NCI-H2196 treated with DMSO at 0.1 percent for 48 hours (cell line): ENCODE measurements around the gene SLC6A6.

Experiments
- DNase-seq: peaks from one replicate; lab custom pipeline; 2025; ENCODE audit not compliant: unreplicated experiment; lab: John Stamatoyannopoulos, UW

Gene SLC6A6

DNA sequence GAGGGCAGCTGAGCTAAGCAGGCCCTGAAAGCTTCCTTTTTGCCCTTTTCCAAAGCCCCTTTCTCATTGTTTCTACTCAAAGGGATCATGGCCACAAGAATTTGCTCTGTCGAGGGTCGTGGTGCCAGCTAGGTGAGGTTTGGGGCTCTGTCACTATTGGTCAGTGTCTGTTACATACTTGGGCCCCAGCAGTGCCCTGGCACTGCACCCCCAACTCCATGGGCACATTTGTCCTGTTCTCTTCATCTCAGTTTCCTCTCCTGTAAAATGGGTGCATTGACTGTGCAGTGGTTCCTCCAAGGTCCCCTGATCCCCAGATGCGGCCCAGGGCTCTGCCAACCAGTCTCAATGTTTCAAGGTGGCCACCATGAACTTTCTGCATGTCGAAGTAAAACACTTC is 62.1 kb downstream of the SLC6A6 start:
- no peak for DNase-seq

DNA sequence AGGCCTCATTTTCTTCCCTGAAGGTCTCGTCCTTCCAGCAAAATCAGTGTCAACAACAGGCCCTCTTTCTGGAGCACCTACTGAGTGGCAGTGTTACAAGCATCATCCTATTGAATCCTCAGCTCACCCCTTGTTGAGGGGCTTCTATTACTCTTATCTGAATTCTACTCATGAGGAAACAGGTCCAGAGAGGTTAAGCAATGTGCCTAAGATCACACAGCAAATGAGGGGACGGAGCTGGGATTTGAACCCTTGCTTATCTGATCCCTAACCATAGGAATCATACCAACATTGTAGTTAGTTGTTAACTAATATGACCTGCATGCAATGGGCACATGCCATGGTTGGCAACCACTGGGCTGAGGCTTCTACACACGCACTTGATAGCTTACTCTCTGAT is 63.0 kb downstream of the SLC6A6 start:
- no peak for DNase-seq

- no peak for DNase-seq
These were observed 63.9 kb downstream of the SLC6A6 start for GRCh38 chr3:14466179-14466903.

DNA sequence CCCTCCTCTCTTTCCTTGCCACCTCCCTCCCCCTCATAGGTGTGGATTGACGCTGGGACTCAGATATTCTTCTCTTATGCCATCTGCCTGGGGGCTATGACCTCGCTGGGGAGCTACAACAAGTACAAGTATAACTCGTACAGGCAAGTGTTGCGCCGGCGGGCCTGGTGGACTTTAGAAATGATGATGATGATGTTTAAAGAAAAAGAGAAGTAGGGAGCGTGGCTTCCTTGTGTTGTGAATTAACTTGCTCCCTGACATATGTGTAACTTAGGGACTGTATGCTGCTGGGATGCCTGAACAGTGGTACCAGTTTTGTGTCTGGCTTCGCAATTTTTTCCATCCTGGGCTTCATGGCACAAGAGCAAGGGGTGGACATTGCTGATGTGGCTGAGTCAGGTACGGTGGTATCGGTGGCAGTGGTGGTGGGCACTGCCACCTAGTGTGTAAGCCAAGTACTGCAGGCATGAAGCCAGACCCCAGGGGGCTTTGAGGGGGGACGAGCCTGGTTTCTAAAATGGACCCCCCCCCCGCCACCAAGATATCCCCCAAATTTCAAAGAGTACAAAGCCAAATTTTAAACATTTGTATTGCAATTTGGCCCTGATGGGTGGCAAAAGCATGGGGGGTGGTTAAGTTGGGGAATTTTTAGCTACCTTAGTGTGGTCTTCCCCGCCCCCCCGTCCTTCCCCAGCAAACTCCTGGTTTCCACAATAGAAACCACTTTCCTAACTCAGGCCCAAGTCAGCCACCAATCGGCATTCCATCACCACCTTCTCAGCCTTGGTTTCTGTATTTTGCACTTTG is 65.6 kb downstream of the SLC6A6 start:
- no peak for DNase-seq

DNA sequence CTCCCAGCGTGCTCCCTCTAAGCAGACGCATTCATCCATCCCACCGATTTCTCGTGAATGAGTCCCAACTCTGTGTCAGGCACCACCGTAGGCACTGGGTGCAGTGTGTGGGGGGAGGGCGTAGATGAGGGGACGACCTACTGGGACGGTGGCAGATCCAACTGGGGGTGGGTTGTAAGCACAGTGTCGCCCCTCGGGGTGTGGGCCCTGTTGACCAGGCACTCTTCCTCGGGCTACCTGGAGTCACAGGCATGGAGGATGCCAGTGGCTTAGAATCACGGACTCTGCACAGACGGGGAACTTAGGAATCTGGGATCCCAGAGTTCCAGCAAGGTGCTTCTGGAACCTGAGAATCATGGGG is 66.2 kb downstream of the SLC6A6 start:
- no peak for DNase-seq

GRCh38 chr3:14470461-14470860 is 68.1 kb downstream of the SLC6A6 start:
- DNase-seq, result no peak

DNA sequence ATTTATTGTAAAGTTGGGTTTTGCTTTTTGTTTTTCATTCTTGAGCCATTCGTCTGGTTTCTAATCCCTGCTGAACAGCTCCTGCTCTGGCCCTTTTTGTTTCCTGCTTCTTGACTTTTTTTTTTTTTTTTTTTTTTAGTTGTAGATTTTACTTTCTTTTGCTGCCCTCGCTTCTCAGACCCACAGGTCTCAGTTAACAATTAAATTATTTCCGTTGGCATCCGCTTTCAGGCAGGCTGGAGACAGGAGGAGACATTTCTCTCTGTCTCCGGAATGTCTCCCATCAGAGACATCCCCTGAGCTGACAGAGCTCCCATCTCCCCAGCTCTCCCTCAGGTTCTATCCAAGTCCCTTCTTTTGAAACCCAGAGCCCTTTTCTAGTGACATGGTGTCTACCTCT is 68.6 kb downstream of the SLC6A6 start:
- DNase-seq, result no peak

- no peak for DNase-seq
These were observed 69.3 kb downstream of the SLC6A6 start for GRCh38 chr3:14471690-14472089.

GRCh38 chr3:14472471-14473351 is 70.3 kb downstream of the SLC6A6 start:
- no peak for DNase-seq

GRCh38 chr3:14473411-14473891 is 71.0 kb downstream of the SLC6A6 start:
- DNase-seq, result no peak

- no peak for DNase-seq
These were observed 72.1 kb downstream of the SLC6A6 start for GRCh38 chr3:14474363-14475081.

DNA sequence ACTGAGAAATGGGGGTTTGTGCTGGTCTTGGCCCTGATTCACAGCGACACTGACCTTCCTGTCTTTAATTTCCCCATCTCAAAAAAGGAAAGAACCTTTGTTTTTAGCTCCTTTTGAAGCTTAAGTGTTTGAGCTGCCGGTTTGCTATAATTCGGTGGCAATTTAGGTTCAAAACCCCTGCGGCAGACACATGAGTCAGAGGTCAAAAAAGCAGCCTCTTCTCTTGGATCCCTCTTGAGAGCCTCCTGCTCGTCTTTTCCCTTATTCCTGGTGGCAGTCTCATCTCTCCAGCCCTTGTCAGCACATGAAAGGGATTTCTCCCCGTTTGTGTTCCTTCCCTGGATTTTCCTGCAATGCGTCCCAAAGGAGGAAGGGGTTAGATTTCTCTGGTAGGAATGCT is 73.2 kb downstream of the SLC6A6 start:
- no peak for DNase-seq

DNA sequence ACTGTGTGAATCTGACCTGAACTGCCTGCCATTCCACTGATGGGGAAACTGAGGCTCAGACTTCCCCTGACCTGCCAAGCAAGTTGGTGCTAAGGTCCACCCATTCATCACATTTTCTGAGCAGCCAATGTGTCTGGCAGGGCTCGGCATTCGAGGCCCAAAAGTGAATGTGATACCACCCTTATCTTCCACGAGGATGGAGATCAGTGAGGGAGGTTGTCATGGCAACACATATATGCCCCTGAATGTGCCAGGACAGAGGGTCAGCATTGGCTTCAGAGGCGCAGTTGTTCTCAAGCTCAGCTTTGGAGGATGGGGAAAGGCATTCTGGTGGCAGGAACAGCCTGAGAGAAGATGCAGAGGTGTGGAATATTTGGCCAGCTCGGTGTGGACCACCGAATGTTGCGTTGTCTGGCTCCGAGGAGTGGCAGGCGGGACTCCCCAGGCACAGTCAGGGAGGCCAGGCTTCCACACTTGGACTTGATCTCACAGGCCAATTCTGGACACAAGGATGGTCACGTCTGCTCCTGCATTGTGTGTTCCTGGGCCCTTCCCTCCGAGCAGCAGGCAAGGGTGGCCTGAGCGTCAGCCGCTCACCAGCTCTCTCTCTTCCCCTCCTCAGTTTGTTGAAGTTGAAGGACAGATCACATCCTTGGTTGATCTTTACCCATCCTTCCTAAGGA is 74.3 kb downstream of the SLC6A6 start:
- DNase-seq, result no peak

DNA sequence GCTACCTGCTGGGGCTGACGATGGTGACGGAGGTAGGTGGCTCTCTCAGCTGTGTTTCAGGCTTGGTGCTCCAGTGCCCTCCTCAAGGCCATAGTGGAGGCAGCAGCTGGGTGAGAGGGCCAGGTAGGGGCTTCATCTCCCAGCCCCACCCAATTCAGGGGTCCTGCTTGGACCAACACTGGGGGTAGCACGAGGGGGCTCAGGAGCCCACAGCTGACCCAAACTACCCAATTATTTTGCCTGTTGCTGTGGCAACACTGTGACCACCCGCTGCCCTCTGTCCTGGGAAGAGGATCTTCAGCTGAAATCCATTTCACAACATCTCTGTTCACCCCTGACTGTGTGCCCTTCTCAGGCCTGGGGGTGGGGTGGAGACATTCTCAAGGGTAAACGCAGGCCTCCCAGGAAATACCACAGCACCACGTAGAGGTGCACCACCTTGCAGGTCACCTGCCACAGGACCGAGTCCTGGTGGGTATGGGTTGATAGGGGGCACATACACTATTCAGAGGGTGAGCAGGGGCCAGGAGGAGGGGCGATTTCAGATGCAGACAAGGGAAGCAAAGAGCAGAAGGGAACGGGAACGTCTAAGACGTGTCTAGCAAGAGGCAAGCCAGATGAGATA is 75.0 kb downstream of the SLC6A6 start:
- no peak for DNase-seq

GRCh38 chr3:14478956-14479550 is 76.6 kb downstream of the SLC6A6 start:
- no peak for DNase-seq

DNA sequence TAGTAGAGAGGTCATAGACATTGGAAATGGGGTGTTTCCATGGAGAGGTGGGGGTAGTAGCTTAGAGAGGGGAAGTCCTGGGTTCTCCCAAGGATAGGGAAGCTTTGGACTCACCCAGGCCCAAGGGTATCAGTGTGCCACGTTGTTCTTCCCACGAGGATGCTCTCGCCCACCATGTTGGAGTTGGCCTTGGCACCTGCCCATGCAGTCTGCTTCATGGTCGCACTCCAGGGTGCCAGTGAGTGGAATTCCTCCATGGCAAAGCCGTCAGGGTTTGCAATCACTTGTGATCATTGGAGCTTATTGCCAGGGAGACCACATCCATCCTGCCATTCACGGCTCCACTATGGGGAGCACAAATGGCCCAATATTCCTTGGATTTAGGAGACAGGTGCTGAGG is 77.2 kb downstream of the SLC6A6 start:
- no peak for DNase-seq

GRCh38 chr3:14480207-14481017 is 78.0 kb downstream of the SLC6A6 start:
- no peak for DNase-seq

- no peak for DNase-seq
These were observed 78.7 kb downstream of the SLC6A6 start for GRCh38 chr3:14481018-14481645.
